HL-60 (cell line): Measurements from ENCODE around the gene PLA1A.
A peak's percentile ranks its signal among the peaks of the same experiment; 100 is the strongest.

ENCODE experiments used
- DNase-seq, 2 experiments: peaks; one replicate each; pipeline ENCODE4 v3.0.0-alpha.2; 2010 to 2020; ENCODE audit warnings: low read depth in 1 of 2, low spot score in 1 of 2
- H3K27ac ChIP-seq: fragments of 250-450 bp; sonication (Bioruptor Pico); replicated peaks from 2 replicates; pipeline ENCODE4 v1.5.1; 2020; ENCODE audit warnings: mild to moderate bottlenecking, moderate library complexity
- H3K27me3 ChIP-seq: fragments of 250-450 bp; sonication (Bioruptor Pico); 2 replicates; pipeline ENCODE4 v1.5.1; 2021; ENCODE audit warnings: mild to moderate bottlenecking, moderate library complexity; ENCODE audit not compliant: insufficient read depth, poor library complexity, severe bottlenecking
- H3K4me3 ChIP-seq: replicated peaks from 2 replicates; pipeline ENCODE4 v1.5.1; 2011; ENCODE audit warnings: mild to moderate bottlenecking, control low read depth, low read length; ENCODE audit not compliant: insufficient read depth
- CTCF ChIP-seq: IDR thresholded peaks from one replicate; pipeline ENCODE4 v1.5.1; 2011; ENCODE audit warnings: low read length, control low read depth, inconsistent platforms; ENCODE audit not compliant: insufficient read depth
- GABPA ChIP-seq: IDR thresholded peaks from 2 replicates; pipeline ENCODE4 v1.6.1; 2012; ENCODE audit warnings: low read depth
- POLR2AphosphoS5 ChIP-seq: IDR thresholded peaks from 2 replicates; pipeline ENCODE4 v1.6.1; 2012; ENCODE audit warnings: low read depth
- REST ChIP-seq: IDR thresholded peaks from 2 replicates; pipeline ENCODE4 v1.6.1; 2012; ENCODE audit warnings: low read depth; ENCODE audit not compliant: insufficient replicate concordance
- SPI1 ChIP-seq: IDR thresholded peaks from 2 replicates; pipeline ENCODE4 v1.6.1; 2012; ENCODE audit warnings: low read depth, mild to moderate bottlenecking, borderline replicate concordance

Gene PLA1A

GRCh38 chr3:119630128-119630879 lies 32.6 kb downstream of the PLA1A start:
- peak; percentile 48 to 68 for DNase-seq
- no peaks in the 10 kb centered on the region for H3K27me3 ChIP-seq
- TF ChIP-seq CTCF = no peak
- no peak for TF ChIP-seq POLR2AphosphoS5
- TF ChIP-seq SPI1 = no peak
- no peak for TF ChIP-seq GABPA
- no peak for TF ChIP-seq REST
- H3K27ac ChIP-seq = peak overlapping the region; percentile 49
- no peak overlapping the region for H3K4me3 ChIP-seq

DNA sequence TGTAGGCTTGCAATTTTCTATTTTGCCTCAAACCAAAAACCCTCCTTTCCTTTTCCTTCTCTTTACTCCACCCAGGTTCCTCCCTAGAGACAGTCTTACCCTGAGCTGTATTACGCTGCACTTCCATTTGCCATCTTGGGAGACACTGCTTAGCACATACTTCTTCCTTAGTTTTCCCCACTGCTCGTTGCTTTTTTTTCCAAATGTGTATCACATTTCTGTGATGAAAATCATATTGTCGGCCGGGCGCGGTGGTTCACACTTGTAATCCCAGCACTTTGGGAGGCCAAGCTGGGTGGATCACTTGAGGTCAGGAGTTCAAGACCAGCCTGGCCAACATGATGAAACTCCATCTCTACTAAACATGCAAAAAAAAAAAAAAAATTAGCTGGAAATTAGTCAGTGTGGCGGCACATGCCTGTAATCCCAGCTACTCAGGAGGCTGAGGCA lies 33.2 kb downstream of the PLA1A start:
- Histone ChIP-seq H3K27ac (peak overlapping the region; percentile 49), H3K4me3 (no peak overlapping the region), H3K27me3 (no peaks in the 10 kb centered on the region)
- DNase-seq = peak in 1 of 2 experiments; percentile 18
- TF ChIP-seq CTCF (no peak), GABPA (no peak), SPI1 (no peak), REST (no peak), POLR2AphosphoS5 (no peak)

DNA sequence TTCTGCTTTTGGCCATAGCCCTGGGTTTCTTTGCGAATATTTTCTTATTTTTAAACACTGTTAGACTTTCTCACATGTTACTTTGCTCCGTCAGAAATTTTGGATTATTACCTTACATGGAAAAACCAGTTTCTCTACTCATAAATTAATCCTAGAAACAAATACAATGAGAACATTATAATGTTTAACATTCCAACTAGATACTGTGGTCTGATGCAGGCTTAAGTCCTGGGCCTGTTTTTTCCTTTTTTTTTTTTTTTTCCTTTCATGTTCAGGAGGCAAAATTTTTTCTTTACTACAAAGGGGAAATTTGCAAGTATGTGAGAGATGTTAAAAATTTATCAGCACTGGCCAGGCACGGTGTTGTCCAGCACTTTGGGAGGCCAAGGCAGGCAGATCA lies 33.8 kb downstream of the PLA1A start:
- TF ChIP-seq REST (no peak), POLR2AphosphoS5 (no peak), SPI1 (no peak), GABPA (no peak), CTCF (no peak)

More for the DNA sequence above, 33.8 kb downstream of the PLA1A start:
- H3K27ac ChIP-seq = no peak overlapping the region
- no peak overlapping the region for H3K4me3 ChIP-seq
- DNase-seq = no peak
- H3K27me3 ChIP-seq = no peaks in the 10 kb centered on the region
